Measurements from ENCODE around the gene MGRN1.

- TF ChIP-seq SIN3A (IDR thresholded peaks at IDR 0.05; ENCODE audit: borderline replicate concordance, insufficient read depth, low read length) (no peak), FOXP2 (optimal IDR thresholded peaks at IDR 0.05; ENCODE audit: borderline replicate concordance, extremely low read depth, extremely low read length, insufficient read depth) (no peak)
These were observed 31.5 kb upstream of the MGRN1 start for GRCh38 chr16:4593086-4593485.
